Loucy (cell line): ENCODE data around the gene USH1C.

ENCODE experiments used
- H2AFZ ChIP-seq: fragments of 200-600 bp; sonication (generic); 2 replicates; pipeline ENCODE4 v1.6.0; 2016; ENCODE audit warnings: antibody characterized with exemption, mild to moderate bottlenecking, low read length, moderate library complexity
- H3F3A ChIP-seq: fragments of 200-600 bp; 2 replicates; pipeline ENCODE4 v1.6.0; 2016; ENCODE audit warnings: antibody characterized with exemption, low read depth, mild to moderate bottlenecking
- H3K27me3 ChIP-seq: fragments of 200-600 bp; sonication (generic); 2 replicates; pipeline ENCODE4 v1.6.1; 2014; ENCODE audit warnings: low read length, mild to moderate bottlenecking; ENCODE audit not compliant: insufficient read depth, poor library complexity, severe bottlenecking
- H3K36me3 ChIP-seq: fragments of 200-600 bp; sonication (generic); 2 replicates; pipeline ENCODE4 v1.6.1; 2016; ENCODE audit warnings: low read length; ENCODE audit not compliant: insufficient read depth
- H3K4me1 ChIP-seq: fragments of 200-600 bp; sonication (generic); 2 replicates; pipeline ENCODE4 v1.5.1; 2014; ENCODE audit warnings: low read length, mild to moderate bottlenecking; ENCODE audit not compliant: insufficient read depth, poor library complexity, severe bottlenecking
- H3K4me2 ChIP-seq: fragments of 200-600 bp; sonication (generic); 2 replicates; pipeline ENCODE4 v1.6.0; 2014; ENCODE audit warnings: antibody characterized with exemption, low read length, low read depth, mild to moderate bottlenecking; ENCODE audit not compliant: poor library complexity, severe bottlenecking
- H3K4me3 ChIP-seq: fragments of 200-600 bp; sonication (generic); 2 replicates; pipeline ENCODE4 v1.5.1; 2014; ENCODE audit warnings: low read length, mild to moderate bottlenecking, mixed read lengths; ENCODE audit not compliant: poor library complexity, severe bottlenecking
- H3K79me2 ChIP-seq: fragments of 200-600 bp; sonication (generic); 2 replicates; pipeline ENCODE4 v1.6.1; 2014; ENCODE audit warnings: low read length; ENCODE audit not compliant: insufficient read depth
- H3K9ac ChIP-seq: fragments of 200-600 bp; sonication (generic); 2 replicates; pipeline ENCODE4 v1.6.0; 2014; ENCODE audit warnings: mild to moderate bottlenecking, low read depth, low read length, moderate library complexity; ENCODE audit not compliant: poor library complexity, severe bottlenecking
- H3K9me2 ChIP-seq: fragments of 200-600 bp; sonication (generic); replicated peaks from 2 replicates; pipeline ENCODE4 v1.6.1; 2016; ENCODE audit warnings: low read depth, low read length, mixed read lengths
- H3K9me3 ChIP-seq: fragments of 200-600 bp; sonication (generic); 2 replicates; pipeline ENCODE4 v1.6.1; 2014; ENCODE audit warnings: mild to moderate bottlenecking, antibody characterized with exemption, low read length, low read depth; ENCODE audit not compliant: insufficient read depth
- H4K20me1 ChIP-seq: fragments of 200-600 bp; sonication (generic); 2 replicates; pipeline ENCODE4 v1.6.0; 2014; ENCODE audit warnings: antibody characterized with exemption, low read length, mild to moderate bottlenecking; ENCODE audit not compliant: insufficient read depth, poor library complexity, severe bottlenecking
- CTCF ChIP-seq: fragments of 200-600 bp; sonication (generic); conservative IDR thresholded peaks from 2 replicates; pipeline ENCODE4 v1.5.1; 2014; ENCODE audit warnings: mild to moderate bottlenecking, antibody characterized with exemption, low read length
- EZH2phosphoT487 ChIP-seq: fragments of 200-600 bp; IDR thresholded peaks from 2 replicates; pipeline ENCODE4 v1.6.1; 2018; ENCODE audit warnings: antibody characterized with exemption, mild to moderate bottlenecking, moderate library complexity, borderline replicate concordance

Gene USH1C

GRCh38 chr11:17571431-17572358 lies 27.5 kb upstream of the USH1C start:
- Histone ChIP-seq H4K20me1 (no peaks in the 10 kb centered on the region), H3F3A (no peaks in the 10 kb centered on the region), H3K4me2 (no peak overlapping the region), H3K36me3 (no peaks in the 10 kb centered on the region), H3K79me2 (no peaks in the 10 kb centered on the region), H3K9me2 (no peaks in the 10 kb centered on the region), H3K9me3 (no peaks in the 10 kb centered on the region), H3K9ac (no peak overlapping the region), H3K27me3 (no peaks in the 10 kb centered on the region), H2AFZ (no peak overlapping the region), H3K4me1 (peaks cover 5% of the 10 kb centered on the region), H3K4me3 (no peak overlapping the region)
- TF ChIP-seq EZH2phosphoT487 (no peak), CTCF (no peak)

GRCh38 chr11:17570034-17570433 lies 25.8 kb upstream of the USH1C start:
- H2AFZ ChIP-seq, result no peak overlapping the region
- no peaks in the 10 kb centered on the region for H3K27me3 ChIP-seq
- no peaks in the 10 kb centered on the region for H3K9me2 ChIP-seq
- no peaks in the 10 kb centered on the region for H3K79me2 ChIP-seq
- H3F3A ChIP-seq, result no peaks in the 10 kb centered on the region
- TF ChIP-seq CTCF, result no peak
- no peak for TF ChIP-seq EZH2phosphoT487
- H3K4me3 ChIP-seq, result no peak overlapping the region
- no peak overlapping the region for H3K4me2 ChIP-seq
- no peaks in the 10 kb centered on the region for H3K36me3 ChIP-seq
- H3K9me3 ChIP-seq, result no peaks in the 10 kb centered on the region
- H3K9ac ChIP-seq, result no peak overlapping the region
- H4K20me1 ChIP-seq, result no peaks in the 10 kb centered on the region
- peaks cover 5% of the 10 kb centered on the region for H3K4me1 ChIP-seq

GRCh38 chr11:17568944-17569343 lies 24.7 kb upstream of the USH1C start:
- no peaks in the 10 kb centered on the region for H3F3A ChIP-seq
- H3K79me2 ChIP-seq, result no peaks in the 10 kb centered on the region
- no peaks in the 10 kb centered on the region for H3K9me3 ChIP-seq
- peaks cover 5% of the 10 kb centered on the region for H3K4me1 ChIP-seq
- H3K36me3 ChIP-seq, result no peaks in the 10 kb centered on the region
- TF ChIP-seq EZH2phosphoT487, result no peak
- TF ChIP-seq CTCF, result no peak
- H3K9me2 ChIP-seq, result no peaks in the 10 kb centered on the region
- H3K27me3 ChIP-seq, result no peaks in the 10 kb centered on the region
- no peak overlapping the region for H3K9ac ChIP-seq
- H4K20me1 ChIP-seq, result no peaks in the 10 kb centered on the region
- H3K4me3 ChIP-seq, result no peak overlapping the region
- H2AFZ ChIP-seq, result no peak overlapping the region
- no peak overlapping the region for H3K4me2 ChIP-seq
